HepG2 (cell line): ENCODE measurements around the gene PSKH1. TPM values are rescaled to one million over a fixed set of nuclear protein-coding genes. Genes with fewer than 3 reads are reported as not detected.
A peak's percentile ranks its signal among the peaks of the same experiment; 100 is the strongest.

Source experiments
- CCAR2 ChIP-seq: fragments of 200-400 bp; formaldehyde crosslinking; optimal IDR thresholded peaks from 2 replicates; pipeline ENCODE3; 2018; ENCODE audit warnings: low read depth, mild to moderate bottlenecking, low read length, moderate library complexity
- HES4 ChIP-seq: sonication (generic); formaldehyde crosslinking; IDR thresholded peaks from 2 replicates; pipeline ENCODE4 v1.9.0; 2021; ENCODE audit warnings: mild to moderate bottlenecking, missing genetic modification reagents, borderline replicate concordance
- KMT2A ChIP-seq: sonication (generic); formaldehyde crosslinking; IDR thresholded peaks from 2 replicates; pipeline ENCODE4 v1.4.0; 2020; ENCODE audit warnings: missing genetic modification reagents
- MATR3 ChIP-seq: sonication (generic); formaldehyde crosslinking; IDR thresholded peaks from 2 replicates; pipeline ENCODE4 v1.4.0; 2020; ENCODE audit warnings: missing genetic modification reagents
- SRSF1 ChIP-seq: fragments of 200-400 bp; formaldehyde crosslinking; optimal IDR thresholded peaks from 2 replicates; pipeline ENCODE3; 2017; ENCODE audit warnings: mild to moderate bottlenecking, low read depth, low read length, moderate library complexity
- SRSF4 ChIP-seq: fragments of 200-400 bp; formaldehyde crosslinking; IDR thresholded peaks from one replicate; pipeline ENCODE4 v1.6.1; 2018; ENCODE audit warnings: mild to moderate bottlenecking, low read depth, low read length, moderate library complexity; ENCODE audit not compliant: poor library complexity, severe bottlenecking
- WIZ ChIP-seq: sonication (generic); formaldehyde crosslinking; IDR thresholded peaks from 2 replicates; pipeline ENCODE4 v1.5.1; 2020; ENCODE audit warnings: mild to moderate bottlenecking, missing genetic modification reagents
- ZC3H4 ChIP-seq: sonication (generic); formaldehyde crosslinking; IDR thresholded peaks from 2 replicates; pipeline ENCODE4 v1.4.0; 2020; ENCODE audit warnings: missing genetic modification reagents, borderline replicate concordance
- ZIK1 ChIP-seq: sonication (generic); formaldehyde crosslinking; IDR thresholded peaks from 2 replicates; pipeline ENCODE4 v1.5.0; 2020; ENCODE audit warnings: mild to moderate bottlenecking, low read depth, missing genetic modification reagents, borderline replicate concordance
- ZMYM4 ChIP-seq: sonication (generic); formaldehyde crosslinking; IDR thresholded peaks from 2 replicates; pipeline ENCODE4 v1.8.1; 2023; ENCODE audit warnings: mild to moderate bottlenecking, missing genetic modification reagents
- ZNF224 ChIP-seq: sonication (generic); formaldehyde crosslinking; IDR thresholded peaks from 2 replicates; pipeline ENCODE4 v1.5.0; 2020; ENCODE audit warnings: mild to moderate bottlenecking, missing genetic modification reagents
- ZNF24 ChIP-seq: fragments of 450-650 bp; IDR thresholded peaks from 2 replicates; pipeline ENCODE4 v1.6.1; 2017; ENCODE audit warnings: antibody characterized with exemption, mild to moderate bottlenecking
- ZNF292 ChIP-seq: sonication (generic); formaldehyde crosslinking; IDR thresholded peaks from 2 replicates; pipeline ENCODE4 v1.8.1; 2022; ENCODE audit warnings: mild to moderate bottlenecking, low read depth, missing genetic modification reagents, borderline replicate concordance
- ZNF724P ChIP-seq: sonication (generic); formaldehyde crosslinking; IDR thresholded peaks from 2 replicates; pipeline ENCODE4 v1.8.0; 2022; ENCODE audit warnings: missing genetic modification reagents, borderline replicate concordance
- polyA plus RNA-seq, 8 experiments: library from polyadenylated mRNA; depleted of rRNA in 3 of 8; stranded (reverse) in 7 of 8; unstranded in 1 of 8; fragments of >200 nt; fragmentation: Illumina TruSeq in 4 of 8; extraction: Trizol in 4 of 8; gene quantifications; 2 replicates each; pipeline versions ENCODE4 v1.2.1 to v1.2.3, GENCODE V29; 2011 to 2016; ENCODE audit warnings: low read depth in 4 of 8, missing spikeins in 1 of 8, mixed read lengths in 1 of 8; ENCODE audit not compliant: insufficient read depth in 1 of 8
- total RNA-seq, 5 experiments: library from RNA; depleted of rRNA; stranded (reverse); fragments of >200 nt; fragmentation: Illumina TruSeq; extraction: Trizol; gene quantifications; 2 replicates each; pipeline ENCODE4 v1.2.3, GENCODE V29; 2016; ENCODE audit warnings: low read depth in 1 of 5
- TF ChIP-seq, protein P1 (sequence below): sonication (generic); formaldehyde crosslinking; IDR thresholded peaks from 2 replicates; pipeline ENCODE4 v1.4.0; 2020; ENCODE audit warnings: missing genetic modification reagents, mild to moderate bottlenecking, borderline replicate concordance
- TF ChIP-seq, protein P2 (sequence below): sonication (generic); formaldehyde crosslinking; conservative IDR thresholded peaks from 2 replicates; pipeline ENCODE4 v1.4.0; 2020; ENCODE audit warnings: missing genetic modification reagents
- TF ChIP-seq, protein P3 (sequence below): sonication (generic); formaldehyde crosslinking; IDR thresholded peaks from 2 replicates; pipeline ENCODE4 v1.4.0; 2020; ENCODE audit warnings: missing genetic modification reagents, borderline replicate concordance
- TF ChIP-seq, protein P4 (sequence below): sonication (generic); formaldehyde crosslinking; IDR thresholded peaks from 2 replicates; pipeline ENCODE4; 2020; ENCODE audit warnings: missing genetic modification reagents, mild to moderate bottlenecking, borderline replicate concordance

PSKH1 gene
- total and polyA plus RNA-seq, 2 of the 13 experiments (the other 11 are each of a cell fraction or from before 2014, with no cell fraction given) = 8.4 to 19.1 TPM

DNA sequence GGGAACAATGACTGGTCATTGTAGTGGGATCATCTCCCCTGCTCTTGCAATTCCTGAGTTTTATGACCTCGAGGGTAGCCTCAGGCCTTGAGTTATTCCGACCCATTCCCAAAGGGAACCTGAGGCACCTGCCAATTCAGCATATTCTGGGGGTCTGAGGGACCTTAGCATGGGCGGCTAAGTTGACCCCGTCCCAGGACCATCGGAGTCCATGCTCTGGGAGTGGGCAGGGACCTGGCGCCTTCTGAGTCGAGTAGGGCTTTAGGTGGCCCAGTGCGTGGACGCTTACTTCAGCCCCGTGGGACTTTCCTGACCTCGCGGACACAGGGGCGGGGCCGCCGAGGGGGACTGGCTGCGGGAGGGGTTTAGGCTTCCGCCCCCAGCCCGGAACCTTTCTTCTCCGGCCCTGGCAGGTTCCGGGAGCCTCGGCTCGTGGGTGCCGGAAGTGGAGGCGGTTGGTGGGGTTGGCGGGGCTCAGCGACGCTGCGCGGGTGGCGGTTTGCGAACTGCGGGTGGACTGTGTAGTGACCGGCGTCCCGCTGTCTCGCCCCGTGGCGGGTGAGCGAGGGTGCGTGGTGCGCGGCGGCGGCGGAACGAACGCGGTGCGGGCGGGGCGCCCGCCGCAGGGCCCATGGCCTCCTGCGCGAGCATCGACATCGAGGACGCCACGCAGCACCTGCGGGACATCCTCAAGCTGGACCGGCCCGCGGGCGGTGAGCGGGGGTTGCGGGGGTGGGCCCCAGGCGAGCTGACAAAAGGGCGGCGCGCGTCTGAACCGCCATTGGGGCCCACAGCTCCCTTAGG lies 20.2 kb upstream of the PSKH1 start, which contains the start of gene EDC4 (continued):
- TF ChIP-seq, protein P1, sequence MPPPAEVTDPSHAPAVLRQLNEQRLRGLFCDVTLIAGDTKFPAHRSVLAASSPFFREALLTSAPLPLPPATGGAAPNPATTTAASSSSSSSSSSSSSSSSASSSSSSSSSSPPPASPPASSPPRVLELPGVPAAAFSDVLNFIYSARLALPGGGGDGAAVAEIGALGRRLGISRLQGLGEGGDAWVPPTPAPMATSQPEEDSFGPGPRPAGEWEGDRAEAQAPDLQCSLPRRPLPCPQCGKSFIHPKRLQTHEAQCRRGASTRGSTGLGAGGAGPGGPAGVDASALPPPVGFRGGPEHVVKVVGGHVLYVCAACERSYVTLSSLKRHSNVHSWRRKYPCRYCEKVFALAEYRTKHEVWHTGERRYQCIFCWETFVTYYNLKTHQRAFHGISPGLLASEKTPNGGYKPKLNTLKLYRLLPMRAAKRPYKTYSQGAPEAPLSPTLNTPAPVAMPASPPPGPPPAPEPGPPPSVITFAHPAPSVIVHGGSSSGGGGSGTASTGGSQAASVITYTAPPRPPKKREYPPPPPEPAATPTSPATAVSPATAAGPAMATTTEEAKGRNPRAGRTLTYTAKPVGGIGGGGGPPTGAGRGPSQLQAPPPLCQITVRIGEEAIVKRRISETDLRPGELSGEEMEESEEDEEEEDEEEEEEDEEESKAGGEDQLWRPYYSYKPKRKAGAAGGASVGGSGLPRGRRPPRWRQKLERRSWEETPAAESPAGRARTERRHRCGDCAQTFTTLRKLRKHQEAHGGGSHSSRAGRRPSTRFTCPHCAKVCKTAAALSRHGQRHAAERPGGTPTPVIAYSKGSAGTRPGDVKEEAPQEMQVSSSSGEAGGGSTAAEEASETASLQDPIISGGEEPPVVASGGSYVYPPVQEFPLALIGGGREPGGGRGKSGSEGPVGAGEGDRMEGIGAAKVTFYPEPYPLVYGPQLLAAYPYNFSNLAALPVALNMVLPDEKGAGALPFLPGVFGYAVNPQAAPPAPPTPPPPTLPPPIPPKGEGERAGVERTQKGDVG (CRISPR knock-in tag) = peak; percentile 58
- TF ChIP-seq, protein P2, sequence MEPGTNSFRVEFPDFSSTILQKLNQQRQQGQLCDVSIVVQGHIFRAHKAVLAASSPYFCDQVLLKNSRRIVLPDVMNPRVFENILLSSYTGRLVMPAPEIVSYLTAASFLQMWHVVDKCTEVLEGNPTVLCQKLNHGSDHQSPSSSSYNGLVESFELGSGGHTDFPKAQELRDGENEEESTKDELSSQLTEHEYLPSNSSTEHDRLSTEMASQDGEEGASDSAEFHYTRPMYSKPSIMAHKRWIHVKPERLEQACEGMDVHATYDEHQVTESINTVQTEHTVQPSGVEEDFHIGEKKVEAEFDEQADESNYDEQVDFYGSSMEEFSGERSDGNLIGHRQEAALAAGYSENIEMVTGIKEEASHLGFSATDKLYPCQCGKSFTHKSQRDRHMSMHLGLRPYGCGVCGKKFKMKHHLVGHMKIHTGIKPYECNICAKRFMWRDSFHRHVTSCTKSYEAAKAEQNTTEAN (CRISPR knock-in tag) = peak; percentile 77
- TF ChIP-seq KMT2A (peak; percentile 97), ZIK1 (CRISPR knock-in tag) (peak; percentile 93; the same call in 1 of the 2 replicates), CCAR2 (peak; percentile 94), SRSF1 (peak; percentile 96), ZMYM4 (CRISPR knock-in tag) (peak; percentile 91), WIZ (CRISPR knock-in tag) (no peak; the same call in 1 of the 2 replicates), MATR3 (CRISPR knock-in tag) (peak; percentile 19; the same call in 1 of the 2 replicates), ZNF292 (CRISPR knock-in tag) (no peak; the same call in 1 of the 2 replicates), ZNF24 (no peak), HES4 (CRISPR knock-in tag) (peak; percentile 71; the same call in 1 of the 2 replicates), ZNF224 (CRISPR knock-in tag) (0 out of 2 replicates have a peak, but pooled peaks have one; percentile 44), SRSF4 (peak; percentile 55), ZC3H4 (CRISPR knock-in tag) (no peak), ZNF724P (CRISPR knock-in tag) (no peak)
- TF ChIP-seq, protein P3, sequence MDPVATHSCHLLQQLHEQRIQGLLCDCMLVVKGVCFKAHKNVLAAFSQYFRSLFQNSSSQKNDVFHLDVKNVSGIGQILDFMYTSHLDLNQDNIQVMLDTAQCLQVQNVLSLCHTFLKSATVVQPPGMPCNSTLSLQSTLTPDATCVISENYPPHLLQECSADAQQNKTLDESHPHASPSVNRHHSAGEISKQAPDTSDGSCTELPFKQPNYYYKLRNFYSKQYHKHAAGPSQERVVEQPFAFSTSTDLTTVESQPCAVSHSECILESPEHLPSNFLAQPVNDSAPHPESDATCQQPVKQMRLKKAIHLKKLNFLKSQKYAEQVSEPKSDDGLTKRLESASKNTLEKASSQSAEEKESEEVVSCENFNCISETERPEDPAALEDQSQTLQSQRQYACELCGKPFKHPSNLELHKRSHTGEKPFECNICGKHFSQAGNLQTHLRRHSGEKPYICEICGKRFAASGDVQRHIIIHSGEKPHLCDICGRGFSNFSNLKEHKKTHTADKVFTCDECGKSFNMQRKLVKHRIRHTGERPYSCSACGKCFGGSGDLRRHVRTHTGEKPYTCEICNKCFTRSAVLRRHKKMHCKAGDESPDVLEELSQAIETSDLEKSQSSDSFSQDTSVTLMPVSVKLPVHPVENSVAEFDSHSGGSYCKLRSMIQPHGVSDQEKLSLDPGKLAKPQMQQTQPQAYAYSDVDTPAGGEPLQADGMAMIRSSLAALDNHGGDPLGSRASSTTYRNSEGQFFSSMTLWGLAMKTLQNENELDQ (CRISPR knock-in tag) = no peak
- TF ChIP-seq, protein P4, sequence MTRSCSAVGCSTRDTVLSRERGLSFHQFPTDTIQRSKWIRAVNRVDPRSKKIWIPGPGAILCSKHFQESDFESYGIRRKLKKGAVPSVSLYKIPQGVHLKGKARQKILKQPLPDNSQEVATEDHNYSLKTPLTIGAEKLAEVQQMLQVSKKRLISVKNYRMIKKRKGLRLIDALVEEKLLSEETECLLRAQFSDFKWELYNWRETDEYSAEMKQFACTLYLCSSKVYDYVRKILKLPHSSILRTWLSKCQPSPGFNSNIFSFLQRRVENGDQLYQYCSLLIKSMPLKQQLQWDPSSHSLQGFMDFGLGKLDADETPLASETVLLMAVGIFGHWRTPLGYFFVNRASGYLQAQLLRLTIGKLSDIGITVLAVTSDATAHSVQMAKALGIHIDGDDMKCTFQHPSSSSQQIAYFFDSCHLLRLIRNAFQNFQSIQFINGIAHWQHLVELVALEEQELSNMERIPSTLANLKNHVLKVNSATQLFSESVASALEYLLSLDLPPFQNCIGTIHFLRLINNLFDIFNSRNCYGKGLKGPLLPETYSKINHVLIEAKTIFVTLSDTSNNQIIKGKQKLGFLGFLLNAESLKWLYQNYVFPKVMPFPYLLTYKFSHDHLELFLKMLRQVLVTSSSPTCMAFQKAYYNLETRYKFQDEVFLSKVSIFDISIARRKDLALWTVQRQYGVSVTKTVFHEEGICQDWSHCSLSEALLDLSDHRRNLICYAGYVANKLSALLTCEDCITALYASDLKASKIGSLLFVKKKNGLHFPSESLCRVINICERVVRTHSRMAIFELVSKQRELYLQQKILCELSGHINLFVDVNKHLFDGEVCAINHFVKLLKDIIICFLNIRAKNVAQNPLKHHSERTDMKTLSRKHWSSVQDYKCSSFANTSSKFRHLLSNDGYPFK = peak; percentile 64; the same call in 1 of the 2 replicates
